Activated gamma-delta T cell (primary cell): Measurements from ENCODE around the gene TNFRSF12A.

Source experiments
- DNase-seq: peaks from one replicate; lab custom pipeline; 2025; lab: John Stamatoyannopoulos, UW
- total RNA-seq, 2 donors: gene quantifications; one replicate each; lab custom pipeline; 2026; lab: John Stamatoyannopoulos, UW

The TNFRSF12A gene
- 16.2 to 17.2 reads per million in 2 donors for total RNA-seq

- DNase-seq = peak; percentile 69
Measured at GRCh38 chr16:3020247-3020603, at the start of gene TNFRSF12A. TSS of gene TNFRSF12A (plus strand) at chr16:3020368. CDS start at chr16:3020398, 30 bp downstream.

DNA sequence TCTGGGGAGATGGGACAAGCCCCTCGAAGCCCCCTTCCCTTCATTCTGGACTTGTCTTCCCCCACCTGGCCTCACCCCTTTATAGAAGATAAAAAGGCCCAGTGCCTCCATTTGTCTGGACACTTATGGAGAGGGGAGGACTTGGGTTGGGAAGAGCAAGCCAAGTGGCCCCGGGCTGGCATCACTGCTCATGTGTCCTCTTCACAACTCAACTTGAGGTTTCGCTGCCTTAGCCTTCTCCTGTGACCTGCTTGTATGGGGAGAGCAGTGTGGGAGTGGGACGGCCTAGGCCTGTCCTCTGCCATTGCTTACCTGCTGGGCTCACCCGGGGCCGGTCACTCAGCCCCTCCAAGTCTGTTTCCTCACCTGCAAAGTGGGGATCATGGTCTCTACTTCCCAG lies 49.6 kb upstream of the TNFRSF12A start:
- no peak for DNase-seq

DNA sequence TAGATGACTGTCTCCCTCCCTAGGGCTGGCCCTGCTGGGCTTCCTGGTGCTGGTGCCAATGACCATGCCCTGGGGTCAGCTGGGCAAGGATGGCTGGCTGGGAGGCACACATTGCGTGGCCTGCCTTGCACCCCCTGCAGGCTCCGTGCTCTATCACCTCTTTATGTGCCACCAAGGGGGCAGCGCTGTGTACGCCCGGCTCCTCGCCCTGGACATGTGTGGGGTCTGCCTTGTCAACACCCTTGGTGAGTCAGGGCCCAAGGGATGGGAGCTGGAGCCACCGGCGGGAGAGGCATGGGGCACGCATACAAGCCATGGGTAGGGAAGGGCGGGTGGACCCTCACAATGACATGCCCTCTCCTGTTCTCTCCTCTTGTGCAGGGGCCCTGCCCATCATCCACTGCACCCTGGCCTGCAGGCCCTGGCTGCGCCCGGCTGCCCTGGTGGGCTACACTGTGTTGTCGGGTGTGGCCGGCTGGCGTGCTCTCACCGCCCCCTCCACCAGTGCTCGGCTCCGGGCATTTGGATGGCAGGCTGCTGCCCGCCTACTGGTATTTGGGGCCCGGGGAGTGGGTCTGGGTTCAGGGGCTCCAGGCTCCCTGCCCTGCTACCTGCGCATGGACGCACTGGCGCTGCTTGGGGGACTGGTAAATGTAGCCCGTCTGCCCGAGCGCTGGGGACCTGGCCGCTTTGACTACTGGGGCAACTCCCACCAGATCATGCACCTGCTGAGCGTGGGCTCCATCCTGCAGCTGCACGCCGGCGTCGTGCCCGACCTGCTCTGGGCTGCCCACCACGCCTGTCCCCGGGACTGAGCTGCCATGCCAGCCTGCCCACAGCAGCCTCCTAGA lies 48.8 kb upstream of the TNFRSF12A start:
- DNase-seq = no peak

- DNase-seq = no peak
Measured at GRCh38 chr16:2971985-2972784, 48.0 kb upstream of the TNFRSF12A start.

DNA sequence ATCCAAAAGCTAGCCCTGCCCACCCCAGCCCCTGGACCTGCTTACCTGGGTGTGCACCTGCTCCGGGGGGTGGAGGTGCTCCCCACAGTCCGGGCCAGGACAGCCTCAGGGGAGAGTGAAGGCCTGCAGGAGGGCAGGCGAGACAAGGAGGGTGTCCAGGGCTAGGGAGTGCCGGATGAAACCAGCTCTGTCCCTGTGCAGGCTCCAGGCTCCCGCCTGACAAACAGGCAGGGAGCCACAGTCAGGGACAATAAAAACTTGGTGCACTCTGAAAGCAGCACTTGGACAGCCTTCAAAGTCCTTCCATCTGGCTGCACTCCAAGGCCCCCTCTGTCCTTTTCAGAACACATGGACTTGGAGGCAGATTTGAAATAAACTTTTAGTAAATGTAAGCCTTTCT lies 47.1 kb upstream of the TNFRSF12A start:
- no peak for DNase-seq

- DNase-seq = no peak
Measured at GRCh38 chr16:2973605-2974318, 46.4 kb upstream of the TNFRSF12A start.

- DNase-seq = no peak
Measured at GRCh38 chr16:2974319-2975056, 45.7 kb upstream of the TNFRSF12A start.

DNA sequence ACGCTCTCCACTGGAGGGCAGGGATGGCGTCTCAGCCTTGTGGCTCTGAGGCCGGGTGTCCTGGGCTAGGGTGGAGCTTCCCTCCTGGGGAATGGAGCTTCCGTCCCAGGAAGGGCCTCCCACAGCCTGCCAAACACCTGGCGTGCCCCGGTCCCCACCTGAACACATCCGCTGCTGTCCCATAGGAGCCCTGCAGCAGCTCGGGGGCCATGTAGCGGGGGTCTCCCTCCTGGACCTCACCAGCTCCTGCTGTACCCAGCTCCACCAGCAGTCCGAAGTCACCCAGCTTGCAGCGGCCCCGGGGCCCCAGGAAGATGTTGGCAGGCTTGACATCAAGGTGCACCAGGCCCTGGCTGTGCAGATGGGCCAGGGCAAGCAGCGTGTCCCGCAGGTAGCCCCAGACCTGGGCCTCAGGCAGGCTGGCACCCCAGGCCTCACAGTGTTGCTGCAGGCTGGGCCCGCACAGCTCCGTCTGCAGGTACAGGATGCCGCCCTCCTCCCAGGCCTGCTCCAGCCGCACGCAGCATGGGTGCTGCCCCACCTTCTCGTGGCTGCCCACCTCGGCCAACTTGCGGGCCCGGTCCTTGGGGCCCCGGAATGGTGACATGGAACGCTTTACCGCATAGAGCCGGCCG lies 44.9 kb upstream of the TNFRSF12A start:
- DNase-seq = no peak

DNA sequence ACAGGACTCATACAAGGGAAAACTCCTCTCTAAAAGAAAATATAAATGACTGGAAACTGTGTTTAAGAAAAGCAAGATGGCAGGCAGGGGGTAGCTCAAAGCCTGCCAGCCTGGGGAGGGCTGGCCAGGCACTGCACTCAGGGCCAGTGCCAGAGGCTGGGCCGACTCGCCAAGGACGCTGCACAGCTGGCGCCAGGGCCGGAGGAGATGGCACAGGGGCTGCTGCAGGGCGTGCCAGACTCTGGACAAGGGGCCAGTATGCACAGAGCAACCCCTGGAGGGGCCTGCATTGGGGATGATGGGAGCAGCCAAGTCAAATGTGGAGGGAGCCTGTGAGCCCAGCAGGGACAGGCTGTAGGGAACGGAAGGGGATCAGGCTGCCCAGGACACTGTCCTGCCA lies 44.0 kb upstream of the TNFRSF12A start:
- no peak for DNase-seq

GRCh38 chr16:2976673-2977072 lies 43.5 kb upstream of the TNFRSF12A start:
- no peak for DNase-seq

- no peak for DNase-seq
Measured at GRCh38 chr16:2977440-2977839, 42.7 kb upstream of the TNFRSF12A start.

DNA sequence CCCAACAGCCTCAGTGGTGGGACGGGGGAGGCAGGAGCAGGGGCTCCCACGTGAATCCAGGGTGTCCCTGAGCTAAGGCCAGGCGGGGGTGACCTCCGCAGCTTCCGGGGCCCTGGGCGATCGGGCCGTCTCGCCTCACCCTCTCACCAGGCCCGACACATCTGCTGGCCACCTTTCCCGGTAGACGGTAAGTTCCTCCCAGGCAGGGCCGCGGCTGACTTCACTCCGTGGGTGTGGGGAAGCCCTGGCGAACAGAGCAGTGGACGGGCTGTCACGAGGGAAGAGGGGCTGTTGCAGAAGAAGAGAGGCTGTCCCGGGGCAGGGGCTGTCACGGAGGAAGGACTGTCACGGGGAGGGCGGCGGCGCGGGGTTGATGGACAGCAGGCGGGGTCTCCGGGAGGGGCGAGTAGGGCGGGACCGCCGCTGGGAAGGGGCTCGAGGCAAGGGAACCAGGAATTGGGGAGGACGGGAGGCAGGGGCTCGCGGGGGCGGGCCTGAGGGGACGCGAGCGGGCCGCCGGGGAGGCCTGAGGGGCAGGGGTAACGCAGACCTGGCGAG lies 40.4 kb upstream of the TNFRSF12A start:
- no peak for DNase-seq

GRCh38 chr16:2980227-2981176 lies 39.7 kb upstream of the TNFRSF12A start, which contains the start of gene PKMYT1:
TSS of gene PKMYT1 (minus strand) at chr16:2980446. CDS start at chr16:2979657, 789 bp downstream.
- DNase-seq = peak; percentile 88

DNA sequence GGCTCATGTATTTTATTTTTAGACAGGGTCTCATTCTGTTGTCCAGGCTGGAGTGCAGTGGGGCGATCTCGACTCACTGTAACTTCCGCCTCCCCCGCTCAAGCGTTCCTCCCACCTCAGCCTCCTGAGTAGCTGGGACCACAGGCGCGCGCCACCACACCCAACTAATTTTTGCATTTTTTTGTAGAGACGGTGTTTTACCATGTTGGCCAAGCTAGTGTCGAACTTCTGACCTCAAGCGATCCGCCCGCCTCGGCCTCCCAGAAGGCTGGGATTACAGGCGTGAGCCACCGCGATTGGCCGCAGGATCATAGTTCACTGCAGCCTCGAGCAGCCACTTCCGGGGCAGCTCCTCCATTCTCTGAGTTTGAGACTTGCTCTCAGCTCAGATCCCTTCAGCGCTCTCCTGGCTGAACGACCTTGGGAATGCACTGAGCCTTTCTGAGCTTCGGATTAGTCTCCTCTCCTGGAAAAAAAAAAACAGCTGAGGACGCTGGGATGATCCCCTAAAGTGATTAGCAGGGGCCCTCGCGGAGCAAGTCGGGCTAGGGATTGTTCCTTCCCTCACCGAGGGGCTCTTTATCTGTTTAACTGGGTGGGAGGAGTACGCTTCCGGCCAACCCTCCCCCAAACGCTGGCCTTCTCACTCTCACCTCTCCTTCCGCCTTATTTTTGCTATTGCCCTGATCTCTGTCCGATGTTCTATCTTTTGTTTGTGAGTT lies 38.8 kb upstream of the TNFRSF12A start:
- DNase-seq = no peak

GRCh38 chr16:2981899-2982250 lies 38.3 kb upstream of the TNFRSF12A start:
- DNase-seq = no peak

GRCh38 chr16:2982402-2982801 lies 37.8 kb upstream of the TNFRSF12A start:
- no peak for DNase-seq

GRCh38 chr16:2983706-2984136 lies 36.4 kb upstream of the TNFRSF12A start:
- peak; percentile 42 for DNase-seq

DNA sequence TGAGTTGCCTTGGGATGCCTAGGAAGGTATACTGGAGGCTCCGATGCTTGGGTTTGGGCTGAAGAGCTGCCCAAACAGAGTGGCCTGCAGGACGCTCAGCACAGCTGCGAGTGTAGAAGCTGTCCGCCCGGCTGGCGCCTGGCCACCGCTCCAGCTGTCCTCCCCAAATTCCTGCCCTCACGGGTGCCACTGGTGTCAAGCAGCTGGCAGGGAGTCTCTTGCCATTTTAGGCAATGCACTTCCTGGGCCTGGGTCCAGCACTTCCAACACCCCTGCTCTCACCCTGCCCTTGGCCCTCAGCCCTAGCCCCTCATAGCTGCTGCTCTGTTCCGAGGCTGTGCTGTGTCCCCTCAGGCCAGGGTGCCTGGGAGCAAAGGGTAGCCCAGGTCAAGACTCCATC lies 34.7 kb upstream of the TNFRSF12A start:
- no peak for DNase-seq

DNA sequence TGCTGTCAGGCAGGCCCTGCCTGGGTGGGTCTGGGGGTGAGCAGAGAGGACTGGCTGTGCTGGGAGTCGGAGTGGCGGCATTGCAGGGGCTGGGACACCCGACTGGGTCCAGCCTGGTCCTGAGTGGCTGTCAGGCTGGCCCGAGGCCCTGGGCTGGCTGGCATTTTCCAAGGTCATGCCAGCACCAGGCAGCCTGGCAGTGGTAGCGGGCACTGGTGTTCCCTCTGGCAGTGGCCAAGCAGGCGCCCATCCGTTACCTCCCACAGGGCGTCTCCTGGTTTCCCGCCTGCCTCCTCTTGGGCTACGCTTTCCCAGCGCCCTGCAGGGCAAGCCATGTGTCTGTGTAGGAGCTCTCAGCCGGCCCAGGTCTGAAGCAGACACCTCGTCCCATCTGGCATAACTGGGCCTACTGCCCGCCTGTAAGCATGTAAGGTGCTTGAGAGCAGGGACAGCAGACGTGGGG lies 34.2 kb upstream of the TNFRSF12A start:
- no peak for DNase-seq
